ENCODE data around the gene FRMPD4. TPM values are rescaled to one million over a fixed set of nuclear protein-coding genes. Genes with fewer than 3 reads are reported as not detected.

Gene FRMPD4
- total RNA-seq, 5 donors from 2014 or later (not counting 1 experiment from before 2014, with no cell fraction given), result not detected

DNA sequence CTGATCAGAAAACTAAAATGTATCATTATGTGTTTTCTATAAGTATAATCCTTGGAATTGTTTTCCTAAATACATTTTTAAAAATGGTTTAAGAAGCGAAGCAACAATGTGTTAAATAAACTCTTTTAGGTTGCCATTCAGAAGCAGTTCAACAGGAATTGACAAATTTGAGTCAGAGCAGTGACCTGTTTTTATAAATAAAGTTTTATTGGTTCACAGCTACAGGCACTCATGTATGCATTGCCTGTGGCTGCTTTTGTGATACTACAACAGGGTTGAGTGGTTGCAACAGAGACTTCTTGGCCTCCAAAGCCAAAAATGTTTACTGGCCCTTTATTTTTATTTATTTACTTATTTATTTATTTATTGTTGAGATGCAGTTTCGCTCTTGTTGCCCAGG lies 99.5 kb downstream of the FRMPD4 start:
- Mint-ChIP-seq H3K27me3 (peaks cover 0 to 13% of the 10 kb centered on the region in 2 donors), H3K9me3 (no peaks in the 10 kb centered on the region), H3K4me3 (no peak overlapping the region), H3K36me3 (no peaks in the 10 kb centered on the region), H3K4me1 (no peaks in the 10 kb centered on the region), H3K27ac (no peak overlapping the region)
- H3K36me3 ChIP-seq (ENCODE audit: control insufficient read depth in 2 of 2, extremely low read depth in 1 of 2, insufficient read depth in 1 of 2, low read length in 1 of 2), result no peaks in the 10 kb centered on the region
- CTCF ChIA-PET, result no interaction called here
- H3K4me3 ChIP-seq (ENCODE audit: control insufficient read depth in 1 of 2, extremely low read depth in 1 of 2, low read length in 1 of 2), result no peak overlapping the region
- no peaks in the 10 kb centered on the region for H3K27me3 ChIP-seq (replicated peaks in 1 of 2; ENCODE audit: control insufficient read depth in 2 of 2, extremely low read depth in 1 of 2, insufficient read depth in 2 of 2, low read length in 1 of 2)
- H3K9me3 ChIP-seq, result no peaks in the 10 kb centered on the region
- no CpG with 5 or more reads among the region's 2 CpGs for WGBS (ENCODE audit: insufficient coverage)
- POLR2A ChIA-PET, result no interaction called here
- ATAC-seq (replicated peaks in 1 of 4) (no peak), DNase-seq (no peak)
- H3K27ac ChIP-seq (ENCODE audit: low read length), result no peak overlapping the region
- no peaks in the 10 kb centered on the region for H3K4me1 ChIP-seq (ENCODE audit: control insufficient read depth in 1 of 2, extremely low read depth in 1 of 2, insufficient read depth in 2 of 2, low read length in 2 of 2)

DNA sequence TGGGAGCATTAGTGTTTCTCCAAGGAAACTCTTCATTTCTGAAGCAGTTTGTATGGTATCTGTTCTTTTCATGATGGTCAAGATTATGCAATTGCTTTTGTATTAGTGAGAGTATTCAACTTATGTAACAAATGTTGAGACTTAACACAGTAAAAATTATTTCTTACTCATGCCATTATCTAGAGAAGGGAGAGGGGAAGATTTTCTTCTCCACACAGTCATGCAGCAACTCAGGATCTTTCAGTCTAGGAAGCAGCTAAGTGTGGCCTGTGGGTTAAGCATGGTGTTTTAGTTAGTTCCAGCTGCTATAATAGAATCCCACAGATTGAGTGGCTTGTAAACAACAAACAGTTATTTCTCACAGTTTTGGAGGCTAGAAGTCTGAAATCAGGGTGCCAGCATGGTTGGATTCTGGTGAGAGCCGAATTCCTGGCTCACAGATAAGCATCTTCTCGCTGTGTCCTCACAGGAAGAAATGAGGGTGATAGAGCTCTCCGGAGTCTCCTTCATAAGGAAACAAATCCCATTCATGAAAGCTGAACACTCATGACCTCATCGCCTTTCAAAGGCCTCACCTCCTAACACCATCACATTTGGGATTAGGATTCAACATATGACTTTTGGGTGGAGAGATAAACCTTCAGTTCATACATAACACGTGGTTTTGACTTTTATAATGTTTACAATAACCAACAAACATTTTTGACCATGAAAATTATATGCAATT lies 101.2 kb downstream of the FRMPD4 start:
- Histone ChIP-seq H3K27me3 (replicated peaks in 1 of 2; ENCODE audit: control insufficient read depth in 2 of 2, extremely low read depth in 1 of 2, insufficient read depth in 2 of 2, low read length in 1 of 2) (no peaks in the 10 kb centered on the region), H3K36me3 (ENCODE audit: control insufficient read depth in 2 of 2, extremely low read depth in 1 of 2, insufficient read depth in 1 of 2, low read length in 1 of 2) (no peaks in the 10 kb centered on the region), H3K27ac (ENCODE audit: low read length) (no peak overlapping the region), H3K4me1 (ENCODE audit: control insufficient read depth in 1 of 2, extremely low read depth in 1 of 2, insufficient read depth in 2 of 2, low read length in 2 of 2) (no peaks in the 10 kb centered on the region), H3K4me3 (ENCODE audit: control insufficient read depth in 1 of 2, extremely low read depth in 1 of 2, low read length in 1 of 2) (no peak overlapping the region), H3K9me3 (no peaks in the 10 kb centered on the region)
- Mint-ChIP-seq H3K27ac (no peak overlapping the region), H3K36me3 (no peaks in the 10 kb centered on the region), H3K27me3 (peaks cover 0 to 16% of the 10 kb centered on the region in 2 donors), H3K9me3 (no peaks in the 10 kb centered on the region), H3K4me1 (no peaks in the 10 kb centered on the region), H3K4me3 (no peak overlapping the region)
- ChIA-PET POLR2A (no interaction called here), CTCF (no interaction called here)
- ATAC-seq (replicated peaks in 1 of 4) (no peak), DNase-seq (no peak)
- no CpG with 5 or more reads among the region's 5 CpGs for WGBS (ENCODE audit: insufficient coverage)

DNA sequence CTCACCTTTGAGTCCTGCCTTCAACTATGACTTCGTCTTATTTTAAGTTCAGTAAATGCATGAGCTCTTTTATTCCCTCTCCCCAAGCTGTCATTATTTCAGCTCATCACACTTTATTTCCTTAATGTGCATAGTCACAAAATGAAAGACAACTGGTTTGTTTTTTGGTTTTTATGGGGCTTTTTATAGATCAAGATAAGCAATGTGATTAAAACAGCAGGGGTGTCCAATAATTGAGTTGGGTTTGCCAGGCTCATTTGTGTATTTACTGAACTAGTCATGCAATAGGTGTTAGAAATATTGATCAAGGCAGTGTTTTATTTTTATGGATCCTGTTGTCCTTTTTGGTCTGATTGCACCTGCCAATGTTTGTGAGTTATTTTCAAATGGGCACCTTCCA lies 102.2 kb downstream of the FRMPD4 start:
- no peak overlapping the region for H3K27ac ChIP-seq (ENCODE audit: low read length)
- no peaks in the 10 kb centered on the region for H3K36me3 ChIP-seq (ENCODE audit: control insufficient read depth in 2 of 2, extremely low read depth in 1 of 2, insufficient read depth in 1 of 2, low read length in 1 of 2)
- peaks cover 0 to 12% of the 10 kb centered on the region in 2 donors for H3K27me3 Mint-ChIP-seq
- ATAC-seq (replicated peaks in 1 of 4) (no peak), DNase-seq (no peak)
- no CpG with 5 or more reads among the region's 1 CpG for WGBS (ENCODE audit: insufficient coverage)
- CTCF ChIA-PET, result no interaction called here
- no peaks in the 10 kb centered on the region for H3K4me1 Mint-ChIP-seq
- no peak overlapping the region for H3K27ac Mint-ChIP-seq
- H3K4me3 ChIP-seq (ENCODE audit: control insufficient read depth in 1 of 2, extremely low read depth in 1 of 2, low read length in 1 of 2), result no peak overlapping the region
- no peaks in the 10 kb centered on the region for H3K9me3 ChIP-seq
- POLR2A ChIA-PET, result no interaction called here
- no peaks in the 10 kb centered on the region for H3K4me1 ChIP-seq (ENCODE audit: control insufficient read depth in 1 of 2, extremely low read depth in 1 of 2, insufficient read depth in 2 of 2, low read length in 2 of 2)
- no peaks in the 10 kb centered on the region for H3K27me3 ChIP-seq (replicated peaks in 1 of 2; ENCODE audit: control insufficient read depth in 2 of 2, extremely low read depth in 1 of 2, insufficient read depth in 2 of 2, low read length in 1 of 2)
- H3K36me3 Mint-ChIP-seq, result no peaks in the 10 kb centered on the region
- H3K9me3 Mint-ChIP-seq, result no peaks in the 10 kb centered on the region
- no peak overlapping the region for H3K4me3 Mint-ChIP-seq

GRCh38 chrX:12241026-12241425 lies 102.8 kb downstream of the FRMPD4 start:
- Mint-ChIP-seq H3K4me1 (no peaks in the 10 kb centered on the region), H3K9me3 (no peaks in the 10 kb centered on the region), H3K27me3 (peaks cover 0 to 12% of the 10 kb centered on the region in 2 donors), H3K4me3 (no peak overlapping the region), H3K27ac (no peak overlapping the region), H3K36me3 (no peaks in the 10 kb centered on the region)
- Histone ChIP-seq H3K9me3 (no peaks in the 10 kb centered on the region), H3K4me3 (ENCODE audit: control insufficient read depth in 1 of 2, extremely low read depth in 1 of 2, low read length in 1 of 2) (no peak overlapping the region), H3K27me3 (replicated peaks in 1 of 2; ENCODE audit: control insufficient read depth in 2 of 2, extremely low read depth in 1 of 2, insufficient read depth in 2 of 2, low read length in 1 of 2) (no peaks in the 10 kb centered on the region), H3K27ac (ENCODE audit: low read length) (no peak overlapping the region), H3K4me1 (ENCODE audit: control insufficient read depth in 1 of 2, extremely low read depth in 1 of 2, insufficient read depth in 2 of 2, low read length in 2 of 2) (no peaks in the 10 kb centered on the region), H3K36me3 (ENCODE audit: control insufficient read depth in 2 of 2, extremely low read depth in 1 of 2, insufficient read depth in 1 of 2, low read length in 1 of 2) (no peaks in the 10 kb centered on the region)
- ATAC-seq (replicated peaks in 1 of 4) (no peak), DNase-seq (no peak)
- POLR2A ChIA-PET, result no interaction called here
- CTCF ChIA-PET, result no interaction called here
- WGBS (ENCODE audit: insufficient coverage), result no CpG with 5 or more reads among the region's 2 CpGs

DNA sequence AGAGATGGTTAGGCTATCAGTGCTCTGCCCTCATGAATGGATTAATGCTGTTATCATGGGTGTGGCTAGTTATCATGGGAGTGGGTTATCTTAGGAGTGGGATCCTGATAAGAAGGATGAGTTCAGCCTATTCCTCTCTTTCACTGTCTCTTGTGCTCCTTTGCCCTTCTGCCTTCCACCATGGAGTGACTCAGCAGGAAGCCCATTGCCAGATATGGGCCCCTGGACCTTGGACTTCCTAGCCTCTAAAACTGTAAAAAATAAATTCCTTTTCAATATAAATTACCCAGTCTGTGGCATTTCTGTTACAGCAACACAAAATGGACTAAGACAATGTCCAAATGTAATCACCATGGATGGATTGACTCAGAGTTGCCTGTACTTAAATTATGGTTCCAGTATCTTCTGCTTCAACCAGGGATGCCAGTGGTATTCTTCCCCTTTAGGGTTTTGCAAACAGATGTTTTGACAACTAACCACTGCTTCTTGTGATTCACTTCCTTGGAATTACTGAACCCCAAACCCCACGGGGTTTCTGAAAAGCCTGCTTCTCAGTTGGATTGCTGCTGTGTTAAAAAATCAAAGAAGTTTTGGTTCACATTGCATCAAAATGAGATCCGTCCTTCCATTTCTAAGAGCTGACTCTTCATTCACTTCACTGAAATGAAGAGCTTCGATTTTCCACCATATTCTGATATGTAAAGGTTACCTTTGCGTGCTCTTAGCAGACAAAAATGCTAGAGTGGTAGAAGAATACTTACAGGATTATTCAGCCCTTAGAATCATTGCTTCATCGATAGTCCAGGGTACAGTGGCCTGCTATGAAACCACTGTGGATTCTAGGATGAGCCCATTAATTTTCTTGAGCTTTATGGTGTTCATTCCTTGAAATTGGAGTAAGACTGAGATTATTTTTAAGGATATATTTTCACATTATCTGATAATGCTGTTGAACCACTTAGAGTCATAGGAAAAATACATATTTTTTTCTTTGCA lies 107.7 kb downstream of the FRMPD4 start:
- H3K4me1 Mint-ChIP-seq, result no peaks in the 10 kb centered on the region
- no peak overlapping the region for H3K4me3 ChIP-seq (ENCODE audit: control insufficient read depth in 1 of 2, extremely low read depth in 1 of 2, low read length in 1 of 2)
- no peaks in the 10 kb centered on the region for H3K36me3 Mint-ChIP-seq
- H3K27me3 ChIP-seq (replicated peaks in 1 of 2; ENCODE audit: control insufficient read depth in 2 of 2, extremely low read depth in 1 of 2, insufficient read depth in 2 of 2, low read length in 1 of 2), result no peaks in the 10 kb centered on the region
- no peaks in the 10 kb centered on the region for H3K36me3 ChIP-seq (ENCODE audit: control insufficient read depth in 2 of 2, extremely low read depth in 1 of 2, insufficient read depth in 1 of 2, low read length in 1 of 2)
- no peaks in the 10 kb centered on the region for H3K4me1 ChIP-seq (ENCODE audit: control insufficient read depth in 1 of 2, extremely low read depth in 1 of 2, insufficient read depth in 2 of 2, low read length in 2 of 2)
- H3K27ac ChIP-seq (ENCODE audit: low read length), result no peak overlapping the region
- no peak overlapping the region for H3K4me3 Mint-ChIP-seq
- DNase-seq, result no peak
- no peaks in the 10 kb centered on the region for H3K9me3 ChIP-seq
- CTCF ChIA-PET, result interaction anchor here in 1 of 2 donors (0.6 kb wide), 1 partner anchor 9 kb away, joined by 3 read pairs; no protein-coding TSS in a partner anchor
- H3K27ac Mint-ChIP-seq, result no peak overlapping the region
- H3K27me3 Mint-ChIP-seq, result peaks cover 0 to 26% of the 10 kb centered on the region in 2 donors
- no peaks in the 10 kb centered on the region for H3K9me3 Mint-ChIP-seq
- WGBS (ENCODE audit: insufficient coverage), result no CpG with 5 or more reads among the region's 5 CpGs
- POLR2A ChIA-PET, result no interaction called here
- no peak for ATAC-seq (replicated peaks in 1 of 4)

DNA sequence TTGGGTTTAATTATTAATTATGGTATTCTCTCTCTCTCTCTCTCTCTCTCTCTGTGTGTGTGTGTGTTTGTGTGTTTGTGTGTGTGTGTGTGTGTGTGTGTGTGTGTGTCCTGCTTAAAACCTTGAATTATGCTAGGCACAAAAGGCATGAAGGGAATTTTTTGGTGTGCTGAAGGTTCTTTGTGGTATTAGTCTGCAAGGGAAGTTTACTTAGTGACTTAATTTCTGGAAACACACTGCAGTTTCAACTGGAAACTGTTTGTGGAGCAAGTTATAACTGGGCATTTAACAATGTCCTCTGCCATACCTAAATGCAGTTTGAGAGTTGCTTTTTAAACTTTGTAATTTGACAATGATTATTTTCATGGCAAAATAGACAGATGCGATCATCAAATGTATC lies 111.7 kb downstream of the FRMPD4 start:
- Mint-ChIP-seq H3K4me1 (no peaks in the 10 kb centered on the region), H3K36me3 (no peaks in the 10 kb centered on the region), H3K27ac (no peak overlapping the region), H3K27me3 (peaks cover 0 to 18% of the 10 kb centered on the region in 2 donors), H3K9me3 (no peaks in the 10 kb centered on the region), H3K4me3 (no peak overlapping the region)
- Histone ChIP-seq H3K36me3 (ENCODE audit: control insufficient read depth in 2 of 2, extremely low read depth in 1 of 2, insufficient read depth in 1 of 2, low read length in 1 of 2) (no peaks in the 10 kb centered on the region), H3K27ac (ENCODE audit: low read length) (no peak overlapping the region), H3K4me1 (ENCODE audit: control insufficient read depth in 1 of 2, extremely low read depth in 1 of 2, insufficient read depth in 2 of 2, low read length in 2 of 2) (no peaks in the 10 kb centered on the region), H3K9me3 (no peaks in the 10 kb centered on the region), H3K27me3 (replicated peaks in 1 of 2; ENCODE audit: control insufficient read depth in 2 of 2, extremely low read depth in 1 of 2, insufficient read depth in 2 of 2, low read length in 1 of 2) (no peaks in the 10 kb centered on the region), H3K4me3 (ENCODE audit: control insufficient read depth in 1 of 2, extremely low read depth in 1 of 2, low read length in 1 of 2) (no peak overlapping the region)
- ATAC-seq (replicated peaks in 1 of 4), result no peak
- CTCF ChIA-PET, result no interaction called here
- no peak for DNase-seq
- POLR2A ChIA-PET, result interaction anchor here in 1 of 2 donors (0.6 kb wide), 1 partner anchor 13 kb away, joined by 3 read pairs; no protein-coding TSS in a partner anchor
- WGBS (ENCODE audit: insufficient coverage), result no CpG with 5 or more reads among the region's 1 CpG
